Measurements from ENCODE around the gene C1orf210.

GRCh38 chr1:43292216-43292615 lies 6.8 kb upstream of the C1orf210 start:
- TF ChIP-seq POLR2A (IDR thresholded peaks at IDR 0.05; ENCODE audit: low read depth, low read length) (no peak), CTCF (conservative IDR thresholded peaks at IDR 0.05; ENCODE audit: low read depth, low read length) (no peak), FOS (IDR thresholded peaks at IDR 0.05; ENCODE audit: low read depth, low read length) (no peak), RFX5 (IDR thresholded peaks at IDR 0.05; ENCODE audit: low read depth, low read length) (no peak), CEBPB (IDR thresholded peaks at IDR 0.05; ENCODE audit: low read depth, low read length) (no peak)
